Hematopoietic multipotent progenitor cell treated with erythropoietin and hydrocortisone succinate and interleukin-3 and kit ligand, for 4 days (in vitro differentiated cells): ENCODE measurements around the gene DHX36.

Experiments used
- DNase-seq: peaks from one replicate; pipeline ENCODE4 v3.0.0-alpha.2; 2015

Gene DHX36

DNA sequence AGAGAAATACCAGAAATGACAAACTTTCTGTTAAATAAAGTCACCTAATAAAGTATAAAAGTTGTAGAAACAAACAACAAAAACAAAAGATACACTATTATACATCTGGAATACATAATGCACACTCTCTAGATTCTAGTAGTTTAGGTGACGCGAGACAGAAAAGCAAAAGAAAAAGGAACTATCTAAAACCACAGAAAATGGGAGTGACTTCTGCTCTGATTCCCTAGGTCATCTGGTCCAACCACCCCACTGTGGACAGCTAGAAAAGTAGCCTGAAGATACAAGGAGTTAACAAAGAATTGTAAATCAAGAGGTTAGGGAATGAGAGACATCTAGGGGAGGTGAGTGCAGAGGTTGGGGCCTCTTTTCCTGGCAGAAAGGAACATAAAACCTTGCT lies 39.1 kb downstream of the DHX36 start:
- DNase-seq = peak; percentile 63

DNA sequence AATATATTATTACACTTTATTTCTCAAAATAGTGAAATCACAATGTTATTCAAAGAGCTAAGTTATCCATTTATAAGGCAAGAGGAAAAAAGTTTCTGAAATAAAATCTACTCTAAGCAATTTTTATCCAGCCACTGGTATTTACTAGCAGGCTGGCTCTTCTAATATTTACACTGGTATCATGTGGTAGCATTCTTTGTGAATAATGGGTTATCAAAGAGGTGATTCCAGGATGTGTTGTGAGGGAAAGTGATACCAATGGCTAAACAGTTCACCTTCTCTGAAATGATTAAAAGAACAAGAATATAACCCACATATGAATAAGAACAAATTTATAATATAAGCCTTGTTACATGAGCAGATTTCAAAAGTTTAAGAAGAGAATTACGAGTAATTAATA lies 44.1 kb downstream of the DHX36 start:
- DNase-seq = no peak

DNA sequence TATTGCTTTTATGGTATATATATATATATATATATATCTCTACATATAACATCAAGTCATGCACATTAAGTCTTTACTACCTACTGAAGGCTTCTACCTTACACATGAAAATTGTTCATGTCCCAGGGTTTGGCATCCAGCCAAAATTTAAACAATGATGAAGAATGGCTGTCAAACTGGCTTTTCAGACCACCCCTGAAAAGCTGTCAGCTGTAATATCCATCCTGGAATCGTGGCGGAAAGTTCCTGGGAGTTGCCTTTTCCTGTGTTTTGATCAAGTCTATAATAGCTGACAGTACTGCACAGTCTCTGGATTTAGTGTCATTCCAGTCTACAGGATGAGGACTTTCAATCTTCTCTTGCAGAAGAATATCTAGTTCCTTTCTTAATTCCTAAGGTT lies 48.3 kb downstream of the DHX36 start:
- DNase-seq = peak; percentile 24

DNA sequence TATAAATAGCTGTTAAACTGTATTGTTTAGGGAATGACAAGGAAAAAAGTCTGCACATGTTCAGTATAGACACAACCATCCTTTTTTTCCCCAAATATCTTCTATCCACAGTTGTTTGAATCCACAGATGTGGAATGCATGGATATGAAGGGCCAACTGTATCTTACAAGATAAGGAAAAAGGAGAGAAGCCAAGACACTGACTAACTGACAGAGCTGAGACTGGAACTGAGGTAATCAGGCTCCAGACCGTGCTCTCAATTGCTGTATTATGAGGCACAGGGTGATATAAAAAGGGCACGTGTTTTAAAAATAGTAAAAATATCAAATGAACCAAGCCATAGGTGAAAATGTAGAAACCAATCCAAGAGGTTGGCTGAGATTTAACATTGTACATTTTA lies 49.0 kb downstream of the DHX36 start:
- no peak for DNase-seq

DNA sequence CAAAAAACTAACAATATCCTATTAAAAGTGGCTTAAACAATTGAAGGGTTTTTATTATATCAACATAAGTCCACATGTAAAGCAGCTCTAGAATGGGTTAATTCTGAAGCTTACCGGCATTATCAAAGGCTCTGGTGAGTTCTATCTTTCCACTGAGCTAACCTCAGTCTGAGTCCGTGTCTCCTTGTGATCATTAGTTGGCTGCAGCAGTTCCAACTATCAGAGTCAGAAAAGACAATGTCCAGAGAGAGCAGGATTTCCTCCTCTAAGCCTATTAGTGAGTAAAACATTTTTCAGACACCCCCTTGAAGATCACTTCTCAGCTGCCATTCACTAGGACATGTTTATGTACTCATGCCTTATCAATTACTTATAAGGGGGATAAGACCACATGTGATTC lies 49.9 kb downstream of the DHX36 start:
- no peak for DNase-seq

DNA sequence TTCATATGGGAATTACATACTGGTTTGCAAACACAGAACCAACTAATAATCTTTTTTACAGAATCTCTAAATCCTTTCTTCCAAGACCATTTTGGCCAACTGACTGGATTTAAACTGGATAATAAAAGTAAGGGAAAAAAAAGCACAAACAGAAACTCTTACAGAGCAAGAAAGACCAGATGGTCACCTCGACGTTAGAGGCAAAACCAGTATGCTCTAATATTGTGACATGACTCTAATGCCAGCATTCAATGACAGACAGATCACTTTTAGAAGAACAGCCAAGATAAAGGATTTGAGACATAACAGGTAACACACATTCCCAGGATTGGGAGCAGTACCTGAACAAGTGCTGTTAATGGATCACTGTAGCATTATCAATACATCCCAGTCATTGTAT lies 50.9 kb downstream of the DHX36 start:
- DNase-seq = no peak

DNA sequence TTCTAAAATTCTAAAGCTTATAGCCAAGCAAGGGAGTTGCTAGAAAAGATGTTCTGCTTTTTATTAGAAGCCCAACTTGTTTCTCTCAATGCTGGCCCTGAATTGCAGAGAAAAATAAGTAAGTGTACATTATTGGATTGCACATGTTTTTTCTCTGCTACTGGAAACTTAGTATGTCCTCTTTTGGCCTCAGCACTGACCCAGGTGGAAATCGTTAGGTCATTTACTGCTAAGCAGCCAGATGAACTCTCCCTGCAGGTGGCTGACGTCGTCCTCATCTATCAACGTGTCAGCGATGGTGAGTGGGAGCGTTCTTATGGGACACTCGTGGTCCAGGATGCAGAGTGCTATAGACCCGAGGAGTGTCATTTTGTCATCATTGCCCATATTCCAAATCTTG lies 69.8 kb downstream of the DHX36 start:
- no peak for DNase-seq

DNA sequence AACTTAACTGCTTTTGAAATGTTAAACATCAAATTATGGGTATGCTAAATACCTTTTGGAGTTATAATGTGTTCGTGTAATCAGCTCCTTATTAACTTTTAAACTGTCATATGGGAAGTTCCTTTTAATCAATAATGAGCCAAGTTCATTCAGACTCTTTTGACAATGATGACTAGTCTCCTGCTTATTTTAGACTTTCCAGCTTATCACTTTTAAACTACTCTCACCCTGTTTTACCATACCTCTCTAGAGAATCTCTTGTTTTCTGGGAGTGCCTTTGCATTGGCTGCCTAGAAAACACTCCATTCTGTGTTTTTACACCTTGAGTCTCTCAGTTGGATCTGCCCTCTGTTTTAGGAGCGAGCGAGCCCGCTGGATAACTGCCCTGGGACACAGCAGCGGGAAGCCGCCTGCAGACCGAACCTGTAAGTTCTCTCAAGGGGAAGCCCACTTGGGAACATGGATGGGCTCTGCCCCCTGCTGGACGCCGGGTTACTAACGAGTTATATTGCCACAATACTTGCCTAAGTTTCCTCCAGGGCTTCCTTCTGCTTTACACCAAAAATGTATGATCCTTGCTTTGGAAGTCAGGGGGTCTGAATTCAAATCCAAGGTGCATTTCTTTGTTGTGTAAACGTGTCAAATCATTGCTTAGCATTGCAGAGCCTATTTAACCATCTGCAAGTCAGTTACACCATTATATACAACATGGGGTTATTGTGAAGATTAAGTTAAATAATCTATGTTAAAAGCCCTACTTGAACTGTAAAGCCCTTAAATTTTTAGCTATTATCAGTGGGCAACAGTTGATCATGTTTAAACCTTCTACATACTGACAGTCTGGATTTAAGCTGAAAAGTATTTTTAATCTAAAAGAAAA lies 71.3 kb downstream of the DHX36 start:
- DNase-seq = peak; percentile 93

DNA sequence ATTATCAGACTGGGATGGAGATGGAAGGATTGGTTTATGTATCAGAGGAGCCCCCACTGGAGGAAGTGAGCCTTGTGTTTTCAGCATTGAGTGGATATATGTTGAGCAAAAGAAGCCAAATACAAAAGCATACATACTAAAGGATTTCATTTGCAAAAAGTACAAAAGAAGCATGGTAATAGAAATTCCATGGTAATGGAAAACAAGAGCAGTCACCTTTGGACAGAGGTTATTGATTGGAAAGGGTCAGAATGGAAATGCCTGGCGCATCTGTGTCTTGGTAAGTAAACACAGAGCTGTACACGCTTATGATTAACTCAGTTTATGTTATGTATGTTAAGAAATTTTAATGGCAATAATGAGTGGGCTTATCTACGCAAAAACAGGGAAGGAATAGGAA lies 72.7 kb downstream of the DHX36 start:
- DNase-seq = no peak

DNA sequence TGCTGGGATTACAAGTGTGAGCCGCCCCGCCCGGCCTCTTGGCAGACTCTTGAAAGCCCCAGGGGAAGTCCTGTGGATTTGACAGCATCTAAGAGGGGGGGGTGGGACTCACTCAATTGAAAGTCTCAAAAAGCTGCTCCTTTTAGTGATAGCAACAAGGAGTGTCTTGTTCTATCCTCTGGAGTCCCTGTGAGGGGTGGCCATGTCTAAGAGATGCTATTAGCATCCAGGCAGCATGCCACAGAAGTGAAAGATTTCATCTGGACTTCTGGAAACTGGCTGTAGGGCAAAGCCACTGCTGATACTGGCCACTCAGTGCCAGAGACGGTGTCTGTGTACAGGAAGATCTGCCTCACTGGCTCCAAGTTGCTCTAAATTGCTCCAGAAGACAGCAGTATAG lies 74.0 kb downstream of the DHX36 start:
- no peak for DNase-seq

DNA sequence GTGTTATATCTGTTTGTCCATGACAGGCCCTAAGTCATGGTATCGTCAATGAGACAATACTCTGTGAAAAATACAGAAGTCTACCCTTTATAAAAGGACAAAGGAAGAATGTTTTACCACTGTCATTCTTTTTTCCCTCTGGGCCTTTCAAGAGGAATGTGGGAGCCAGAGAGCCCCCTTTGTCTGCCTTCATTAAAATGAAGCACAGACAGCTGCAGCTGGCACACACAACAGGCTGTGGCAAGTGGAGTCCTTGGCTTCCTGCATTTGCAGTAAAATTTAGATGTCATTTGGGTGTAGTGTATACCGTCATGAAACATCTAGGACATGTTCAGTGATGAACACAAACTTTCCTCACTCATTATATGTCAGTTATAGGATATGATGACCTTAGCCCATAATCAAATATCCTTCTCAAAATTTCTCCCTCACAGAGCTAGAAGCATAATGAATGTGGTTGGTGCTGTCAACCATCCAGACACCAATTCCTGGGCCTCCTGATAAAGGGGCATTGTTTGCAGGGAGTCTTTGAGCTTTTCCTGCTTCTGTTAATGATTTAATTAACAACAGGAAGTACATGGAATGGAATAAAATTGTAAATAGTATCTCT lies 76.4 kb downstream of the DHX36 start:
- no peak for DNase-seq

DNA sequence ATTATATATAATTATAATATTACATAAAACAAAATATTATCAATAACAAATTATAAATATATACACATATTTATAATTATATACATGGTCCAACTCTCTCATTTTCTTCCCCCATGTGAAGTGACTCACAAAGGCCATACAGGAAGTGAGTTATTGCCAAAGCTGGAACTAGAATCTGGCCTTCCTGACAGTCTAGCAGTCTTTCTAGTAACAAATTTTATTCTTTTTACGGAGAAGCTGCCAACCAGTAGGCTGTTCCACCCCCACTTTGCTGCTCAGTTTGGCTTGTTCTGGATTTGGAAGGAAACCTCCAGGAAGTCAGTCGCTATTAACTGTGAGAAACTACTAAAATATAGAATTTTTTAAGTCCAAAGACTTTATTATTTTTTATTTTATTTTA lies 79.6 kb downstream of the DHX36 start:
- DNase-seq = no peak

DNA sequence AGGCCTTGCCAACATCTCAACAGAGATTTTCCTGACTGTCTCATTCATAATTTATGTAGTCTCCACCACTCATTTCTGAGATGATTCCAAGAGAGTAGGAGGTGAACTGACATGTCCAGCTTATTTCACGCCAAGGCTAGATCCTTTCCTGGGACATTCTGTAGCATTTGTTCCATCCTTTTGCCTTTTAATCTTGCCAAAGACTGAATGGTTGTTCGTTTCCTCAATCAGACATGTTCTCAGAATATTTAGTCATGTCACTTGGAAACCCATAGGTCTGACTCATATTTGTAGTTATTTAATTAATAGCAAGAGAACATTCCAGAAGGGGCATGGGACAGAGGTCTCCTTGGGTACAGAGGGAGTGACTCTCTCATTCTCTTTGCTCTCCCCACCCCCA lies 80.9 kb downstream of the DHX36 start:
- no peak for DNase-seq

DNA sequence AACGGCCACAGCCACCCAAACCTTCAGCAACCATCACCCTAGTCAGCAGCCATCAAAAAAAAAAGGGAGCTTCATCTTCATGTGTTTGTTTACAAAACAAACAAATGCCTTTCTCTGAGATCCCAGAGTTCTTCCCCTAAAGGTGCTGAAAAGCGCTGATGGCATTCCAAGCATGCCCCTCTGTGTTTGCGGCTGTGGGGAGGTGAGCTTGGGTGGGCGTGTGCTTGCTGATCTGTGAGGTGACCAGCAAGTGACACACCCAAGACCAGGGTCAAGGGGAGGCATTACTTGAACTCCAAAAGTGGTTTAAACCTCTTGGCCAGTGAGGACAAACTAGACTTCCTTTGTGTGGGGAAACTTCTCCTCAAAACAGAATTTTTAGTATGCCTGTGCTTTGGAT lies 81.5 kb downstream of the DHX36 start:
- DNase-seq = no peak

DNA sequence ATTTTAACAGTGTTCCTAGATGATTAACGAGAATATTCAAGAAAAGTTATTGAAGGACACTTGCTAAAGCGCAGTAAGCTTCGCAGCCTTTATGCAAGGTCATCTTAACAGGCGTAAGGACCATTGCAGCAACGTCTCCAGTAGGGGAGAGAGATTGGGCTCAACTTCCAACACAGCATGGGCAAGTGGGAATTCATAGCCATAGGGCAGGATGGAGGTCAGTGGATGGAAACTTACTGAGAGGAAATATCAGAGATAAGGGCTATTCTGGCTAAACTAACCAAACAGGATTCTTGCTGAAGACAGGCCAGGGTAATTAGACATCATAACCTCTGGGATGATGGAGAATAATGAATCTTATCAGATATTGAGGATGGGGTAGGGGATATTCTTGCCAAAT lies 82.8 kb downstream of the DHX36 start:
- no peak for DNase-seq

DNA sequence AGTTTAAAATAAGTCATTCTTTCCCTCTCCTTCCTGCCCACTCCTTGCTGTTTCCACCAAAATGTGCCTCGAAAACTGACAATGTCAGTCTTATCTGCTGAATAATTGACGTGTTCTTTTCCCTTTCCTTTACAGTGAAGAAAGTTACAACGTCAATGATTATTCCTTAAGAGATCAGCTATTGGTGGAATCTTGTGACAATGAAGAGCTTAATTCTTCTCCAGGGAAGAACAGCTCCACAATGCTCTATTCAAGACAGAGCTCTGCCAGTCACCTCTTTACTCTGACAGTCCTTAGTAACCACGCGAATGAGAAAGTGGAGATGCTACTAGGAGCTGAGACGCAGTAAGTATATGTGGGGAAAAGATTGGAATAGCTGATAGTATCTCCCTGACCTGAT lies 84.1 kb downstream of the DHX36 start:
- no peak for DNase-seq

DNA sequence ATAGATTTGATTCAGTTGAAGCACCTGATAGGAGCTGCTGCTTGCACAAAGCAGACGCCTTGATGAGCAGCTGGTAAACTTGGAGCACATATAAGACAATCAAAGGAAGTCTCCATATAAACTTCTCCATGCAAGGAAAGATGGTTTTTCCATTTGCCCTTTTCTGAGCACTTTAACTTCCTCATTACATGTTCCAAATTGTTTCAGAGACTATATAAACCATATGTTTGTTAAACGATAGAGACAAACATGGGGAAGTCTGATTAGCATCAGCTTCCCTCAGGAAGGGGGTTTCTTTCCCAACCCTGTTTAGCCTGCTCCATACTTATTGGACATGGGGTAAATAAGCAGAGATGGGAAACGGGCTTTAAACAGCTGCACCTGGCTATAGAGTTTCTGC lies 88.0 kb downstream of the DHX36 start:
- DNase-seq = no peak

DNA sequence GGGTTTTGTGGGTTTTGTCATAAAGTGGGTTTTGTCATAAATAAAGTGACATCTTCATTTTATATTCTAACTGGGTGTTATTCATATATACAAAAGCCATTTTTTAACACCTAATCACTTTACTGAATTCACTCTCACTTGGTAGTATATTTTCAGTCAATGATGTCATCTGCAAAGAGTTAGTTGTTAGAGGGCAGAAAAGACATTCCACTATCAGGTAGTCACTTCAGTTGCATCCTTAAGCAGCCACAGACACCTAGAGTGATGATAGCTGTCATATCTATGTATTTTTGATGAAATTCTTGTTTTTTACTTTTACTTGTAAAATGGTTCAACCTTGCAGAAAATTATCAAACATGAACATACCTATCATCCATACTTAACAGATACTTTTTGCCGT lies 89.0 kb downstream of the DHX36 start:
- DNase-seq = no peak

DNA sequence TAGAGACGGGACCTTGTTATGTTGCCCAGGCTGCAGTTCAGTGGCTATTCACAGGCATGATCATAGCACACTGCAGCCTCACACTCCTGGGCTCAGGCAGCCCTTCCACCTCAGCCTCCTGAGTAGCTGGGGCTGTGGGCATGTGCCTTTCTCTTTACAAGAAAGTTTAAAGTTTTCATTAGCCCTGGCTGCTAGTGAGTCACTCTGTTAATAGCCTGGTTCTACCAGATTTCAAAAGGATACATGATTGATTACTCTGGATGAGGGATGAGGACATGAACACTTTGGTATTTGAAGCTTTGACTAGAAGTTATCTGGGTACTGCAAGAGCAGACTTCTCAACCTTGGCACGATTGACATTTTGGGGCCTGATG lies 95.1 kb downstream of the DHX36 start:
- no peak for DNase-seq

DNA sequence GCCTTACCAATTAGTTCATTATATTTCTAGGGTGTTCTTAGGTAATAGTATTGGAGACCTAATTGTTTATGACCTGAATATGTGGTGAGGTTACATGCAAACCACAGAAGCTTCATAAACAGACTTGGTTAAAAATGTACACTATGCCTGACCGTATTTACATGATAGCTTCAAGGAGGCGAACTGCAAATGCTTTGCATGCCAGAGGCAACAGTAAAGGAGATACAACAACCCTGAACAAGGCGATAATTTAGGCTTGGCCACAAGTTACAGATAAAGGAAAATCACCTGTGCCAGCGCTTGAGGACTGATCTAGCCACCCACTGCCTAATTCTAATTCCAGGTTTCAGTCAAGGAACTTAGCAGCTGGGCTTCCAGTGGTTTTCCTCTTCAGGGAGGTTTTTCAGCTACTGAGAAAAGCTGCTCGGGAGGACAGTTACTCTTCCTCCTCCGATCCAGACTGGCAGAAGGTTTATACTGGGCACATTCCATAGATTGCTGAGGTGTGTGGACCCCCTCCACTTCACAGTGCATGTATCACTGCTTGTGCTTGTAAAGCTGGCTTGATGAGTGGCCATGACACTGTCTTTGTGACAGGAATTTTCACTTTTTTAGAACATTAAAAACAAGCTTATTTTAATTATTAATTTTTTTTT lies 95.6 kb downstream of the DHX36 start:
- no peak for DNase-seq

DNA sequence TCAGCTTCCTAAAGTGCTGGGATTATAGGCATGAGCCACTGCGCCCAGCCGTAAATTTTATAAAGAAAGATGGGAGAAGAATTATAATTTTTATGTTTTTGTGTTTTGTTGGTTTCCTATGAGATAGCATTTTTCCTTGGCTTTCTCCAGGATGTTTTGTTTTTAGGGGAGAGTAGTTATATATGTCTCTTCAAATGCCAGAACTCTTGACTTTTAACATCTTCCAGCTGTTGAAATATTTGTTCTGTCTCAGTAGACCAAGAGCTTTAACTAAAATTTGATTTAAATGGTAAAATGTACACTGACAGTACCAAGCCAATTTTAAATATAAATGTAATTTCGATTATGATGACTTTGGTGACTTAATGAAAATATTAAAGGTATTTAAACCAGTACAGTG lies 96.8 kb downstream of the DHX36 start:
- no peak for DNase-seq

DNA sequence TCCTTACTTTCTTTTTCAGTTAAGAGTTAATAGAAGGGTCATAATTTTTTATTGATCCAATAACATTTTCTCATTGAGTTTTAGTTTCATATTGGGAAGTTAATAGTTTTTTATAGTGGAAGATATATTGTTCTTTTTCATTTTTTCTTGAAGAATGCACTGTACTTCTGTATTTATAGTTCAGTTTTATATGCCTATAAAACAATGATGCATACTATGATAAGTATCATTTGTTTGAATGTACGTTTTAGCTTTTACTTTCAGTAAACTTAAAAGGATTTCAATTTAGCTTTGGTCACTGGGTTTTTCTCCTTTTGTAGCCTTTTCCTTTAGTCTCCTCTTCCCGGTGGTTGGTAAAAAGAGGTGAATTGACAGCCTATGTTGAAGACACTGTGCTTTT lies 98.8 kb downstream of the DHX36 start:
- DNase-seq = no peak

DNA sequence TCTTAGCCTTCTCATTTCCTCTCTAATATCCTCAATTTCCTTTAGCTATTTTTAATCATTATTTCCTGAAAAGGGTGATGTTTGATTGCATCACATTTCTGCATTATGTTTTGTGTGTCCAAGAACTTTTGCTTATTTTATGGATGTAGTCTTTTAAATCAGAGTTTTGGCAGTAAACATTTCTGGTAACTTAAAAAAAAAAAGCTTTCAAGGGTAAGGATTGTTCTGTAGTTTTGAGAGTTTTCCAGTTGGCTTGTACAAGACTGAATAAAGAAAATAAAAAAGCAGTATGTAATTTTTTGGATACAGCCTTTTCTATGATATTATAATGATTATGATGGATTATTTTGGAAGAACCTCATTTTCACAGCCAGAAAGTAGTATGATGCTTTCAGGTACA lies 99.4 kb downstream of the DHX36 start:
- DNase-seq = no peak

DNA sequence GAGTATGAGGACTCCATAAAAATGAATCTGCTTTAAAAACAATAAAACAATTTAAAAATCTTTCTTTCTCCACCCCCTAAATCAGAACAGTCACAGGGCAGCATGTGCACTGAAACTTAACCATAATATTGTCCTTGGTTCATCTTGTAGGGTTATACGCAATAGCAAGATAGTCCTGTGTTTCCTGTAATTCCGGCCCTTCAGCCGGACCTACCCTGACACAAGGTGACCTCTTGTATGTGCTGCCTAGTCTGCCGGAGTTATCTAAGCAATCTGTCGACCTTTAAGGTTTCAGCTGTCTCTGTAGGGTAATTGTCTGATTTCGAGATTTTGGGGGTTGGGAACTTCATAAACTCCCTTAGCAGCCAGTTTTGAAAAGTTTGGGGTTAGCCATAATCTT lies 99.9 kb downstream of the DHX36 start:
- DNase-seq = no peak
